HL-60 (cell line): ENCODE data around the gene COIL.

Experiments
- DNase-seq, 2 experiments: peaks; one replicate each; pipeline ENCODE4 v3.0.0-alpha.2; 2010 to 2020; ENCODE audit warnings: low read depth in 1 of 2, low spot score in 1 of 2
- H3K27ac ChIP-seq: fragments of 250-450 bp; sonication (Bioruptor Pico); replicated peaks from 2 replicates; pipeline ENCODE4 v1.5.1; 2020; ENCODE audit warnings: mild to moderate bottlenecking, moderate library complexity
- H3K27me3 ChIP-seq: fragments of 250-450 bp; sonication (Bioruptor Pico); 2 replicates; pipeline ENCODE4 v1.5.1; 2021; ENCODE audit warnings: mild to moderate bottlenecking, moderate library complexity; ENCODE audit not compliant: insufficient read depth, poor library complexity, severe bottlenecking
- H3K4me3 ChIP-seq: replicated peaks from 2 replicates; pipeline ENCODE4 v1.5.1; 2011; ENCODE audit warnings: mild to moderate bottlenecking, control low read depth, low read length; ENCODE audit not compliant: insufficient read depth
- GABPA ChIP-seq: IDR thresholded peaks from 2 replicates; pipeline ENCODE4 v1.6.1; 2012; ENCODE audit warnings: low read depth
- POLR2AphosphoS5 ChIP-seq: IDR thresholded peaks from 2 replicates; pipeline ENCODE4 v1.6.1; 2012; ENCODE audit warnings: low read depth
- SPI1 ChIP-seq: IDR thresholded peaks from 2 replicates; pipeline ENCODE4 v1.6.1; 2012; ENCODE audit warnings: low read depth, mild to moderate bottlenecking, borderline replicate concordance
- TF ChIP-seq, protein P1 (sequence below): IDR thresholded peaks from one replicate; pipeline ENCODE4 v1.5.1; 2011; ENCODE audit warnings: low read length, control low read depth, inconsistent platforms; ENCODE audit not compliant: insufficient read depth
- TF ChIP-seq, protein P2 (sequence below): IDR thresholded peaks from 2 replicates; pipeline ENCODE4 v1.6.1; 2012; ENCODE audit warnings: low read depth; ENCODE audit not compliant: insufficient replicate concordance

Gene COIL

DNA sequence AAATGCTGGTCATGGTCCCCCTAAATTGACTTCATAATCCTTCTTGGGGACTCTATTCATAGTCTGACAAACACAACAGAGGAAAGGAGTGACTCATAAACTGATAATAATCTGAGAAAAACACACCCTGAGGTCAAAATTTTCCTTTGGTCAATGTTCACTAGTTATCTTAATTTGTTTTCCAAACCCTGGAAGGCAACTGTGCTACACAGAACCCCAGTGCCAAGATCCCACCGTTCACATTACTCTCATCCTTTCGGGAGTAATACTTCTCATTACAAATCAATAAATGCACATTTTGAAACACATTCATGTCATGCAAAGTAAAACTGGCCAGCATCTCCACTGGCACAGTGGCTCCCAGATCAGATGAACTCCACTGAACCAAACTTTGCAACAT lies 23.2 kb downstream of the COIL start:
- no peak for DNase-seq
- Histone ChIP-seq H3K27me3 (no peaks in the 10 kb centered on the region), H3K27ac (no peak overlapping the region), H3K4me3 (no peak overlapping the region)
- TF ChIP-seq, protein P1, sequence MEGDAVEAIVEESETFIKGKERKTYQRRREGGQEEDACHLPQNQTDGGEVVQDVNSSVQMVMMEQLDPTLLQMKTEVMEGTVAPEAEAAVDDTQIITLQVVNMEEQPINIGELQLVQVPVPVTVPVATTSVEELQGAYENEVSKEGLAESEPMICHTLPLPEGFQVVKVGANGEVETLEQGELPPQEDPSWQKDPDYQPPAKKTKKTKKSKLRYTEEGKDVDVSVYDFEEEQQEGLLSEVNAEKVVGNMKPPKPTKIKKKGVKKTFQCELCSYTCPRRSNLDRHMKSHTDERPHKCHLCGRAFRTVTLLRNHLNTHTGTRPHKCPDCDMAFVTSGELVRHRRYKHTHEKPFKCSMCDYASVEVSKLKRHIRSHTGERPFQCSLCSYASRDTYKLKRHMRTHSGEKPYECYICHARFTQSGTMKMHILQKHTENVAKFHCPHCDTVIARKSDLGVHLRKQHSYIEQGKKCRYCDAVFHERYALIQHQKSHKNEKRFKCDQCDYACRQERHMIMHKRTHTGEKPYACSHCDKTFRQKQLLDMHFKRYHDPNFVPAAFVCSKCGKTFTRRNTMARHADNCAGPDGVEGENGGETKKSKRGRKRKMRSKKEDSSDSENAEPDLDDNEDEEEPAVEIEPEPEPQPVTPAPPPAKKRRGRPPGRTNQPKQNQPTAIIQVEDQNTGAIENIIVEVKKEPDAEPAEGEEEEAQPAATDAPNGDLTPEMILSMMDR: no peak
- TF ChIP-seq, protein P2, sequence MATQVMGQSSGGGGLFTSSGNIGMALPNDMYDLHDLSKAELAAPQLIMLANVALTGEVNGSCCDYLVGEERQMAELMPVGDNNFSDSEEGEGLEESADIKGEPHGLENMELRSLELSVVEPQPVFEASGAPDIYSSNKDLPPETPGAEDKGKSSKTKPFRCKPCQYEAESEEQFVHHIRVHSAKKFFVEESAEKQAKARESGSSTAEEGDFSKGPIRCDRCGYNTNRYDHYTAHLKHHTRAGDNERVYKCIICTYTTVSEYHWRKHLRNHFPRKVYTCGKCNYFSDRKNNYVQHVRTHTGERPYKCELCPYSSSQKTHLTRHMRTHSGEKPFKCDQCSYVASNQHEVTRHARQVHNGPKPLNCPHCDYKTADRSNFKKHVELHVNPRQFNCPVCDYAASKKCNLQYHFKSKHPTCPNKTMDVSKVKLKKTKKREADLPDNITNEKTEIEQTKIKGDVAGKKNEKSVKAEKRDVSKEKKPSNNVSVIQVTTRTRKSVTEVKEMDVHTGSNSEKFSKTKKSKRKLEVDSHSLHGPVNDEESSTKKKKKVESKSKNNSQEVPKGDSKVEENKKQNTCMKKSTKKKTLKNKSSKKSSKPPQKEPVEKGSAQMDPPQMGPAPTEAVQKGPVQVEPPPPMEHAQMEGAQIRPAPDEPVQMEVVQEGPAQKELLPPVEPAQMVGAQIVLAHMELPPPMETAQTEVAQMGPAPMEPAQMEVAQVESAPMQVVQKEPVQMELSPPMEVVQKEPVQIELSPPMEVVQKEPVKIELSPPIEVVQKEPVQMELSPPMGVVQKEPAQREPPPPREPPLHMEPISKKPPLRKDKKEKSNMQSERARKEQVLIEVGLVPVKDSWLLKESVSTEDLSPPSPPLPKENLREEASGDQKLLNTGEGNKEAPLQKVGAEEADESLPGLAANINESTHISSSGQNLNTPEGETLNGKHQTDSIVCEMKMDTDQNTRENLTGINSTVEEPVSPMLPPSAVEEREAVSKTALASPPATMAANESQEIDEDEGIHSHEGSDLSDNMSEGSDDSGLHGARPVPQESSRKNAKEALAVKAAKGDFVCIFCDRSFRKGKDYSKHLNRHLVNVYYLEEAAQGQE: no peak
- no peak for TF ChIP-seq GABPA
- TF ChIP-seq POLR2AphosphoS5: no peak
- TF ChIP-seq SPI1: no peak

- H3K27me3 ChIP-seq: no peaks in the 10 kb centered on the region
- TF ChIP-seq, protein P1: no peak
- TF ChIP-seq POLR2AphosphoS5 (no peak), SPI1 (no peak), GABPA (no peak)
- TF ChIP-seq, protein P2: no peak
- H3K4me3 ChIP-seq: no peak overlapping the region
- H3K27ac ChIP-seq: no peak overlapping the region
- no peak for DNase-seq
Observed at GRCh38 chr17:56936697-56937322, 24.0 kb downstream of the COIL start.

- no peak overlapping the region for H3K27ac ChIP-seq
- TF ChIP-seq, protein P1: no peak
- TF ChIP-seq SPI1: no peak
- TF ChIP-seq, protein P2: no peak
- no peaks in the 10 kb centered on the region for H3K27me3 ChIP-seq
- H3K4me3 ChIP-seq: no peak overlapping the region
- no peak for DNase-seq
Observed at GRCh38 chr17:56935461-56935860, 25.4 kb downstream of the COIL start.
